HUES6 (cell line): ENCODE data around the gene PINK1.

Experiments used
- H3K27ac ChIP-seq: 2 replicates; pipeline ENCODE4 v1.7.0; 2013; ENCODE audit warnings: low read depth, mild to moderate bottlenecking, low read length, inconsistent platforms
- H3K27me3 ChIP-seq: 2 replicates; pipeline ENCODE4 v1.6.1; 2013; ENCODE audit warnings: low read length; ENCODE audit not compliant: control insufficient read depth, insufficient read depth
- H3K36me3 ChIP-seq: 2 replicates; pipeline ENCODE4 v1.6.1; 2013; ENCODE audit warnings: low read length; ENCODE audit not compliant: control insufficient read depth, insufficient read depth
- H3K4me1 ChIP-seq: 2 replicates; pipeline ENCODE4 v1.6.1; 2013; ENCODE audit warnings: low read length; ENCODE audit not compliant: control insufficient read depth, insufficient read depth
- H3K4me3 ChIP-seq: 2 replicates; pipeline ENCODE4 v1.5.1; 2013; ENCODE audit warnings: low read depth, low read length
- H3K9ac ChIP-seq: one replicate; pipeline ENCODE4 v1.6.1; 2013; ENCODE audit warnings: mild to moderate bottlenecking, low read length
- H3K9me3 ChIP-seq: 2 replicates; pipeline ENCODE4 v1.6.1; 2013; ENCODE audit warnings: low read depth, low read length; ENCODE audit not compliant: control insufficient read depth, insufficient read depth

Gene PINK1

GRCh38 chr1:20681999-20682398 is 48.7 kb downstream of the PINK1 start:
- Histone ChIP-seq H3K9me3 (no peaks in the 10 kb centered on the region), H3K4me3 (no peak overlapping the region), H3K4me1 (no peaks in the 10 kb centered on the region; the same call in 1 of the 2 replicates), H3K27ac (no peak overlapping the region), H3K9ac (no peak overlapping the region), H3K36me3 (peaks cover 11% of the 10 kb centered on the region; the same call in 1 of the 2 replicates), H3K27me3 (no peaks in the 10 kb centered on the region)

- no peaks in the 10 kb centered on the region; the same call in 1 of the 2 replicates for H3K4me1 ChIP-seq
- no peaks in the 10 kb centered on the region for H3K9me3 ChIP-seq
- no peak overlapping the region for H3K4me3 ChIP-seq
- peaks cover 10% of the 10 kb centered on the region; the same call in 1 of the 2 replicates for H3K36me3 ChIP-seq
- no peak overlapping the region for H3K9ac ChIP-seq
- no peaks in the 10 kb centered on the region for H3K27me3 ChIP-seq
- no peak overlapping the region for H3K27ac ChIP-seq
Measured at GRCh38 chr1:20682571-20683236, 49.4 kb downstream of the PINK1 start.

- H3K36me3 ChIP-seq, result peaks cover 8% of the 10 kb centered on the region; the same call in 1 of the 2 replicates
- no peaks in the 10 kb centered on the region for H3K27me3 ChIP-seq
- no peaks in the 10 kb centered on the region for H3K9me3 ChIP-seq
- no peak overlapping the region for H3K9ac ChIP-seq
- no peak overlapping the region for H3K27ac ChIP-seq
- no peak overlapping the region for H3K4me3 ChIP-seq
- no peaks in the 10 kb centered on the region; the same call in 1 of the 2 replicates for H3K4me1 ChIP-seq
Measured at GRCh38 chr1:20683614-20684013, 50.4 kb downstream of the PINK1 start.

- Histone ChIP-seq H3K4me1 (no peaks in the 10 kb centered on the region; the same call in 1 of the 2 replicates), H3K27me3 (no peaks in the 10 kb centered on the region), H3K27ac (no peak overlapping the region), H3K36me3 (peaks cover 8% of the 10 kb centered on the region; the same call in 1 of the 2 replicates), H3K4me3 (no peak overlapping the region), H3K9ac (no peak overlapping the region), H3K9me3 (no peaks in the 10 kb centered on the region)
Measured at GRCh38 chr1:20684050-20684620, 50.9 kb downstream of the PINK1 start.

- H3K4me1 ChIP-seq, result no peaks in the 10 kb centered on the region; the same call in 1 of the 2 replicates
- H3K9ac ChIP-seq, result no peak overlapping the region
- no peak overlapping the region for H3K27ac ChIP-seq
- H3K4me3 ChIP-seq, result no peak overlapping the region
- H3K36me3 ChIP-seq, result peaks cover 8% of the 10 kb centered on the region; the same call in 1 of the 2 replicates
- H3K9me3 ChIP-seq, result no peaks in the 10 kb centered on the region
- H3K27me3 ChIP-seq, result no peaks in the 10 kb centered on the region
Measured at GRCh38 chr1:20684651-20685050, 51.4 kb downstream of the PINK1 start.

DNA sequence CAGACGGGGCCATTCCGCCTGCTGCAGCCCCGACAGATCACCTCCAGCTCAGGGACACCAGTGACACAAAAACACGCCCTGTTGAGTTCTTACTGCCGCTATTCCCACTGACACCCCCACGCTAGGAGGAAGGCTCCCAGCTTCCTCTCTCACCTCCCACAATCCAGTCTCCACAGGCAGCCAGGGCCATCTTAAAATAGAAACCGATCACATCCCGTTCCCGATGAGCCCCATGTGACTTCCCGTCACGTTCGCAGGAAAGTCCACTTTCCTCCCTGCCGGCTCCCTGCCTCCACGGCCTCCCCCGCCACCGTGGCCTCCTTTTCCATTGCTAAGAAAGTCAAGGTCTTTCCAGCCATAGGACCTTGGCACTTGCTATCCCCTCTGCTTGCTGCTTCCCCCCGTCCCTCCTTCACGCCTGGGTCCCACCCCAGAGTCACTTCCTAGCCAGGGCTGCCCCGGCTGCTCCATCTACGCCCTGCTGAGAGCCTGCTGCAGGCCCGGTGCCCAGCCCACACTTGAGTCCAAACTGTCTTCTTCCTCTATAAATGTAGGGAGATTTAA is 51.9 kb downstream of the PINK1 start:
- Histone ChIP-seq H3K27ac (no peak overlapping the region), H3K9ac (no peak overlapping the region), H3K9me3 (no peaks in the 10 kb centered on the region), H3K4me3 (no peak overlapping the region), H3K36me3 (peaks cover 13% of the 10 kb centered on the region; the same call in 1 of the 2 replicates), H3K4me1 (no peaks in the 10 kb centered on the region; the same call in 1 of the 2 replicates), H3K27me3 (no peaks in the 10 kb centered on the region)

DNA sequence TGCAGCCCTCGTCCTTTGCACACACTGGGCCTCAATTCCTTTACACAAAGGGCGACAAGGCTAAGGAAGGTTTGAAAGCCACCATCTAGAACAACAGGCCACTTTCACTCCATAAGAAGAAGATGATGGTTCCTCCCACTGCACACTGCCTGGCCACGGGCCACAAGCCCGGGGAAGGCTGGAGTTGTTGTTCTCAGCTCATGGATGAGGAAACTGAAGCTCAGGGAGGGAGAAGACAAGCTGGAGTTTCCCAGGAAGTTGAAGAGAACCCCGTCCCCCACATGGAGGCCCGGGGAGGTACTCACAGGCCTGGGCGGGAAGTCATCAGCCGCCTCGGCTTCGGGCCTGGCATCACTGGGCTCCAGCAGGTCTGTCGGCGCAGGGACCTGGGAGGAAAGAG is 52.5 kb downstream of the PINK1 start:
- Histone ChIP-seq H3K36me3 (peaks cover 13% of the 10 kb centered on the region; the same call in 1 of the 2 replicates), H3K4me3 (no peak overlapping the region), H3K27ac (no peak overlapping the region), H3K4me1 (no peaks in the 10 kb centered on the region; the same call in 1 of the 2 replicates), H3K27me3 (no peaks in the 10 kb centered on the region), H3K9me3 (no peaks in the 10 kb centered on the region), H3K9ac (no peak overlapping the region)

GRCh38 chr1:20686883-20687725 is 53.8 kb downstream of the PINK1 start:
- no peaks in the 10 kb centered on the region for H3K9me3 ChIP-seq
- peaks cover 9% of the 10 kb centered on the region; the same call in 1 of the 2 replicates for H3K36me3 ChIP-seq
- H3K27ac ChIP-seq, result no peak overlapping the region
- no peaks in the 10 kb centered on the region; the same call in 1 of the 2 replicates for H3K4me1 ChIP-seq
- H3K9ac ChIP-seq, result no peak overlapping the region
- H3K4me3 ChIP-seq, result no peak overlapping the region
- no peaks in the 10 kb centered on the region for H3K27me3 ChIP-seq

- Histone ChIP-seq H3K9me3 (no peaks in the 10 kb centered on the region), H3K27me3 (no peaks in the 10 kb centered on the region), H3K27ac (no peak overlapping the region), H3K36me3 (0 out of 2 replicates have a peak, but pooled peaks cover 4% of the 10 kb centered on the region), H3K4me3 (no peak overlapping the region), H3K9ac (no peak overlapping the region), H3K4me1 (no peaks in the 10 kb centered on the region; the same call in 1 of the 2 replicates)
Measured at GRCh38 chr1:20689645-20690056, 56.4 kb downstream of the PINK1 start.

DNA sequence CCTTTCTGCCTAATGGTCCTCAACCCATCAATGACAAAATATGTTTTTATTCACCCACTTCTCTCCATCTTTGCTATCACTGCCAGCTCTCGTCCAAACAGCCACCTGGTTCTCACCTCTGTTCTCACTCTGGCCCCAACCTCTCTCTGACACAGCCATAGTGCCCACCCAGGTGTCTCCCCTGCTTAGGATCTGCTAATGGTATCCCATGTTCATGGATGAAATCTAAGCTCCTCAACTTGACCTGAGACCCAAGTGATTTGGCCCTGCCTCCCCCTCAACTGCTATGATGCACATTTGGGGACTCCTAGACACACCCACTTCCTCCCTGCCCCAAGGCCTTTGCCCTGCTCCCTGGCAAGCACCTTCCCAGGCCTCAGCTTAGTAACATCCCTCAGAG is 58.6 kb downstream of the PINK1 start:
- no peak overlapping the region for H3K27ac ChIP-seq
- 0 out of 2 replicates have a peak, but pooled peaks cover 4% of the 10 kb centered on the region for H3K36me3 ChIP-seq
- no peaks in the 10 kb centered on the region for H3K4me1 ChIP-seq
- H3K9ac ChIP-seq, result no peak overlapping the region
- no peak overlapping the region for H3K4me3 ChIP-seq
- H3K27me3 ChIP-seq, result no peaks in the 10 kb centered on the region
- H3K9me3 ChIP-seq, result no peaks in the 10 kb centered on the region
